DND-41 (cell line): Measurements from ENCODE around the gene MEF2C.

Experiments used
- ATAC-seq: fragments of 200-7000 bp; cut with Tn5 transposase; 3 replicates; pipeline ENCODE4 v1.9.1; 2021; ENCODE audit warnings: low read depth; ENCODE audit not compliant: insufficient read depth
- DNase-seq: peaks from one replicate; pipeline ENCODE4 v3.0.0-alpha.2; 2020
- H2AFZ ChIP-seq: 2 replicates; pipeline ENCODE4 v1.6.0; 2012; ENCODE audit warnings: low read depth, low read length
- H3K27ac ChIP-seq: 2 replicates; pipeline ENCODE4 v1.5.1; 2012; ENCODE audit warnings: low read length, inconsistent platforms
- H3K27me3 ChIP-seq: fragments of 200-600 bp; sonication (generic); 2 replicates; pipeline ENCODE4 v1.6.0; 2012; ENCODE audit warnings: low read length, mild to moderate bottlenecking, inconsistent platforms; ENCODE audit not compliant: insufficient read depth, poor library complexity
- H3K36me3 ChIP-seq: 2 replicates; pipeline ENCODE4 v1.5.1; 2012; ENCODE audit warnings: low read length, inconsistent platforms; ENCODE audit not compliant: insufficient read depth
- H3K4me1 ChIP-seq: 2 replicates; pipeline ENCODE4 v1.5.1; 2012; ENCODE audit warnings: mild to moderate bottlenecking, low read length; ENCODE audit not compliant: insufficient read depth
- H3K4me2 ChIP-seq: 2 replicates; pipeline ENCODE4 v1.6.0; 2012; ENCODE audit warnings: mild to moderate bottlenecking, moderate library complexity, low read length, inconsistent platforms; ENCODE audit not compliant: insufficient read depth
- H3K4me3 ChIP-seq, 2 experiments: fragments of 200-600 bp in 1 of 2; shearing (Covaris generic) in 1 of 2; 2 replicates each; pipeline ENCODE4 v1.5.1; 2012 to 2016; ENCODE audit warnings: inconsistent platforms in 2 of 2, low read length in 2 of 2, mild to moderate bottlenecking in 2 of 2, low read depth in 1 of 2, moderate library complexity in 1 of 2
- H3K79me2 ChIP-seq: 2 replicates; pipeline ENCODE4 v1.6.0; 2012; ENCODE audit warnings: low read length, inconsistent platforms; ENCODE audit not compliant: insufficient read depth
- H3K9ac ChIP-seq: 2 replicates; pipeline ENCODE4 v1.6.0; 2012; ENCODE audit warnings: low read depth, mild to moderate bottlenecking, inconsistent platforms, low read length, moderate library complexity
- H3K9me3 ChIP-seq: 2 replicates; pipeline ENCODE4 v1.5.1; 2012; ENCODE audit warnings: low read length, moderate library complexity, mild to moderate bottlenecking, inconsistent platforms; ENCODE audit not compliant: insufficient read depth, severe bottlenecking
- H4K20me1 ChIP-seq: 2 replicates; pipeline ENCODE4 v1.6.0; 2012; ENCODE audit warnings: low read length; ENCODE audit not compliant: insufficient read depth
- CTCF ChIP-seq: IDR thresholded peaks from 2 replicates; pipeline ENCODE4 v1.5.1; 2012; ENCODE audit warnings: borderline replicate concordance, low read length, moderate library complexity, mild to moderate bottlenecking; ENCODE audit not compliant: poor library complexity, severe bottlenecking; ENCODE audit errors: extremely low read depth
- EZH2 ChIP-seq: IDR thresholded peaks from 3 replicates; pipeline ENCODE4 v1.6.1; 2012; ENCODE audit warnings: borderline replicate concordance, low read depth, mild to moderate bottlenecking, moderate library complexity, low read length, inconsistent platforms; ENCODE audit not compliant: severe bottlenecking

The MEF2C gene

GRCh38 chr5:88674356-88675167 is 208.4 kb downstream of the MEF2C start:
- Histone ChIP-seq H4K20me1 (no peaks in the 10 kb centered on the region), H2AFZ (no peak overlapping the region), H3K9ac (no peak overlapping the region), H3K9me3 (no peaks in the 10 kb centered on the region), H3K4me2 (no peak overlapping the region), H3K4me3 (no peak overlapping the region), H3K79me2 (no peaks in the 10 kb centered on the region), H3K27me3 (no peaks in the 10 kb centered on the region), H3K27ac (no peak overlapping the region), H3K4me1 (no peaks in the 10 kb centered on the region), H3K36me3 (no peaks in the 10 kb centered on the region)
- ATAC-seq = no peak
- TF ChIP-seq CTCF (no peak), EZH2 (no peak)
- DNase-seq = no peak

- Histone ChIP-seq H3K4me2 (no peak overlapping the region), H3K27ac (no peak overlapping the region), H3K4me1 (no peaks in the 10 kb centered on the region), H3K9me3 (no peaks in the 10 kb centered on the region), H3K9ac (no peak overlapping the region), H3K36me3 (no peaks in the 10 kb centered on the region), H3K79me2 (no peaks in the 10 kb centered on the region), H3K27me3 (no peaks in the 10 kb centered on the region), H4K20me1 (no peaks in the 10 kb centered on the region), H2AFZ (no peak overlapping the region), H3K4me3 (no peak overlapping the region)
- TF ChIP-seq CTCF (no peak), EZH2 (no peak)
- no peak for ATAC-seq
- DNase-seq = no peak
Observed at GRCh38 chr5:88673253-88674105, 209.5 kb downstream of the MEF2C start.

GRCh38 chr5:88672644-88673252 is 210.2 kb downstream of the MEF2C start:
- H3K36me3 ChIP-seq = no peaks in the 10 kb centered on the region
- H3K4me2 ChIP-seq = no peak overlapping the region
- no peaks in the 10 kb centered on the region for H4K20me1 ChIP-seq
- no peak overlapping the region for H3K9ac ChIP-seq
- no peaks in the 10 kb centered on the region for H3K79me2 ChIP-seq
- H3K4me3 ChIP-seq = no peak overlapping the region
- H2AFZ ChIP-seq = no peak overlapping the region
- TF ChIP-seq EZH2 = no peak
- no peak for TF ChIP-seq CTCF
- H3K4me1 ChIP-seq = no peaks in the 10 kb centered on the region
- H3K27ac ChIP-seq = no peak overlapping the region
- ATAC-seq = no peak
- no peaks in the 10 kb centered on the region for H3K27me3 ChIP-seq
- DNase-seq = no peak
- no peaks in the 10 kb centered on the region for H3K9me3 ChIP-seq
